Fibroblast of peridontal ligament (primary cell): Measurements from ENCODE around the gene FUT8.
"Not testable (repeated sequence)": the region's sequence is repeated elsewhere in the genome, so short reads cannot be mapped to it uniquely, and the experiment has no call there.

Experiments
- DNase-seq: peaks from one replicate; pipeline ENCODE4 v3.0.0-alpha.2; 2010; ENCODE audit errors: extremely low read depth

The FUT8 gene

GRCh38 chr14:65415613-65416012 is 3.1 kb downstream of the FUT8 start:
- no peak for DNase-seq

DNA sequence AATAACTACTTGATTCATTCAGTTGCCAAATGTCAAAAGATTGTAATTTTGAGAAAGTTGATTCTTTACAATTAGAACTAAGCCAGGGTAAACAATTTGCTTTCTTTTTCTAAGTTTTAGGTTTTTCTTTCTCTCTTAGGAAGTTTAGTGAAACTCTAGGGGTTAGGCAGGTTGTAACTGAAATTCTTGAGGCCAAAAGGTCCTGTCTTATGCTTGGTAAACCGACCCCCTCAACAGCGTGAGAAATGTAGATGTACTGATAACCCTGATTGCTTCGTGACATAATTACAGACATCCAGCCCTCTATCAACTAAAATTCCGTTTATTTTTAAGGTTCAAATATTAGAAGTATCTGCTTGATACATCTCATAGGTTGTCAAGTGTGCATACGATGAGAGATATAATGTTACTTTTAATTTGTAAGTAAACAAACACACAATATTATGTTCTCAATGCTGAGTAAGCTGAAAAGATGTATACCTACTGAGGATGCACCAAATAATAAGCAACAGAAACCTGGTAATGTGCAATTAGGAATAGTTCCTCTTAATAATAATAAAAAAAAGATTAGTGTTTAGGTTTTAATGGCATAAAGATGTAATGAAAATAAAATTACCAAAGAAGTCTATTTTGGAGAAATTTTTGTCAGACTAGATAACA is 7.2 kb downstream of the FUT8 start:
- DNase-seq, result no peak

GRCh38 chr14:65421201-65421981 is 8.9 kb downstream of the FUT8 start:
- DNase-seq, result peak; percentile 64

GRCh38 chr14:65422088-65422834 is 9.7 kb downstream of the FUT8 start:
- no peak for DNase-seq

GRCh38 chr14:65423982-65424381 is 11.5 kb downstream of the FUT8 start:
- DNase-seq, result no peak

DNA sequence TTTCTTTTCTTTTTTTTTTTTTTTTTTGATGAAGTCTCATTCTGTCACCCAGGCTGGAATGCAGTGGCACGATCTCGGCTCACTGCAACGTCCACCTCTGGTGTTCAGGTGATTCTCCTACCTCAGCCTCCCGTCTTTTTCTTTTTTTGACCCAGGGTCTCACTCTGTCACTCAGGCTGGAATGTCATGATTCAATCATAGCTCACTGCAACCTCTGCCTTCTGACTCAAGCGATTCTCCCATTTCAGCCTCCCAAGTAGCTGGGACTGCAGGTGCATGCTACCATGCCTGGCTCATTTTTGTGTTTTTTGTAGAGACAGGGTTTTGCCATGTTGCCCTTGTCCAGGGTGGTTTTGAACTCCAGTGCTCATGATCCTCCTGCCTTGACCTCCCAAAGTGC is 12.0 kb downstream of the FUT8 start:
- DNase-seq, result no peak

DNA sequence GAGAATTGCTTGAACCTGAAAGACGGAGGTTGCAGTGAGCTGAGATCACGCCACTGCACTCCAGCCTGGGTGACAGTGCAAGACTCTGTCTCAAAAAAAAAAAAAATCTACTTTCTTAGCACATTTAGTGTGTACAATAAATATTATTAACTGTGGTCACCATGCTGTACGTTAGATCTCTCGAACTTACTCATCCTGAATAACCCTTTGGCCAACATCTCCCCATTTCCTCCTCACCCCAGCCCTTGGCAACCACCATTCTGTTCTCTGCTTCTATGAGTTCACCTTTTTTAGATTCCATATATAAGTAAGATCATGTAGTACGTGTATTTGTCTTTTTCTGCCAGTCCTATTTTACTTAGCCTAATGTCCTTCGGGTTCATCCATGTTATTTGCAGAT is 13.4 kb downstream of the FUT8 start:
- DNase-seq, result no peak

DNA sequence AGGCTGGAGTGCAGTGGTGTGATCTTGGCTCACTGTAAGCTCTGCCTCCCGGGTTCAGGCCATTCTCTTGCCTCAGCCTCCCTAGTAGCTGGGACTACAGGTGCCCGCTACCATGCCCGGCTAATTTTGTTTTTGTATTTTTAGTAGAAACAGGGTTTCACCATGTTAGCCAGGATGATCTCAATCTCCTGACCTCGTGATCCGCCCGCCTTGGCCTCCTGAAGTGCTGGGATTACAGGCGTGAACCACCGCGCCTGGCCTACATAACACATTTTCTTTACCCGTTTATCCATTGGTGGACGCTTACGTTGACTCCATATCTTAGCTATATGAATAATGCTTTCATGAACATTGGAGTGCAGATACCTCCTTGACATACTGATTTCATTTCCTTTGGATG is 14.4 kb downstream of the FUT8 start:
- not testable (repeated sequence) for DNase-seq

DNA sequence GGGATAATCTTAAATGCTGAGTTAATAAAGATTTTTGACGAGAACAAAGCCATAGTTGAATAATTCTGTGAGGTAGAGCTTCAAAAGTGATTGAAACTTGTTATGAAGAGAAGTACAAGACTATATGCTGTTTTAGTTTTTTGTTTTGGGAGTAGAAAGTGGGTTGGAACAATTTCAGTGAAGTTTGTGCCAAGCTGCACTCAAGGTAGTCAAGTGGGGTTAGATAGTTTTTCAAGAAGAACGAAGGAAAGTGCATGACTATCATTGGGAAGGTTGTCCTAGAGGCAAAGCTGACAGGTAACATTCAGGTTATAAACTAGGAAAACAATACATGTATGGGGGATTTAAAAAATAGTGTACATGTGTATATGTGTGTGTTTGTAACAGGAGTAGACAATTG is 16.2 kb downstream of the FUT8 start:
- no peak for DNase-seq

DNA sequence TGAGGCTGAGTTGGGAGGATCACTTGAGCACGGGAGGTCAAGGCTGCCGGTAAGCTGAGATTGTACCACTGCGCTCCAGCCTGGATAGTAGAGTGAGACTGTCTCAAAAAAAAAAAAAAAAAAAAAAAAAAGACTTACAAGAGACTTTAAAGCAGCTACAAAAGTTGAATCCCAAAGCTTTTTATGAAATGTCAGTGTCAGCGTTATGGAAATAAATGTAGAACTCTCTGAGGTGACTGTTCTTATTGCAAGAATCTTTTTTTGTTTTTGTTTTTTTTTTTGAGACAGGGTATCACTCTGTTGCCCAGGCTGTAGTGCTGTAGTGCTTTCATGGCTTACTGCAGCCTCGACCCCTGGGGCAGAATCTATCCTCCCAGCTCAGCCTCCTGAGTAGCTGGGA is 17.2 kb downstream of the FUT8 start:
- DNase-seq, result no peak

- DNase-seq, result no peak
These were observed 18.7 kb downstream of the FUT8 start for GRCh38 chr14:65431245-65431644.

- peak; percentile 45 for DNase-seq
These were observed 19.4 kb downstream of the FUT8 start for GRCh38 chr14:65431951-65432350.

- DNase-seq, result no peak
These were observed 19.9 kb downstream of the FUT8 start for GRCh38 chr14:65432361-65432948.

GRCh38 chr14:65433157-65433556 is 20.6 kb downstream of the FUT8 start:
- no peak for DNase-seq

DNA sequence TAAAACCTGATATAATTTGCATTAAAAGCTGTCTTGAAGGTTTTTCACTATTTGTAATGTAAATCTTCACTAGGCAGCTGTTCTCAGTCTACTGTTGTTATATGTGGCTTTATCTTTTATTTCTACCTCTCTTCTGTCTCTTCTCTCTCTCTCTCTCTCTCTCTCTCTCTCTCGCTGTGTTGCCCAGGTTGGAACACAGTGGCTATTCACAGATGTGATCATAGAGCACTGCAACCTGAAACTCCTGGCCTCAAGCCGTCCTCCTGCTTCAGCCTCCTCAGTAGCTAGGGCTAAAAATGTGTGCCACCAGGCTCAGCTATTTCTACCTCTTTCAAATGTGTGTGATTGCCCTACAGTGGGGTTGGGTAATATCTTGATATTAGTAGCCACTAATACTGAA is 21.1 kb downstream of the FUT8 start:
- no peak for DNase-seq

DNA sequence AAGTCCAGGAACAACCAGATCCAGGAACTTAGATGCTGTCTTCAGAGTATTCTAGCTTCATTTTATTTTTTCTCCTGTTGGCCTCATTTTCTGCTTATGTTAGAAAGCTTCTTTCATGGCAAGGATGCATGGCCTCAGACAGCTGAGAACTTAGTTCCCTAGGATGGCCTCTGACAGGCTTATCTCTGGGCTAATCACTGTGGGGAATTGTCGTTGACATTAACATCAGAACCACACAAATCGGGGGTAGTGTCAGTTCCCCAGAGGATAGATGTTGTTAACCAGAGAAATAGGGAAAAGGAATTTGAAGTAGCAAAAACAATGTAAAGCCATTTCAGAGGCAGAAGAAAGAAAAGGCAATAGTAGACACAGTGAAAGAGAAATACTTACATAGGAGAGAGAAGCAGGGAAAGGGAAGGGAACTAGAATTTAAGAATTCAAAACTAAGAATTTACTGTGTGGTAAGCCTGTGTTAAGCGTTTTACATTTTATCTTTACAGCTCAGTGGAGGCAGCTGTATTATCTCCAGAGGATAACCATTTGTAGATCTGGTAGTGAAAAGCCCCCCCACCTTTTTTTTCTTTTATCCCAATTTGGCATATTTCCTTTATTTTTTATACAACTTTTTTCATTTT is 21.8 kb downstream of the FUT8 start:
- no peak for DNase-seq

- no peak for DNase-seq
These were observed 25.9 kb downstream of the FUT8 start for GRCh38 chr14:65438266-65438933.

DNA sequence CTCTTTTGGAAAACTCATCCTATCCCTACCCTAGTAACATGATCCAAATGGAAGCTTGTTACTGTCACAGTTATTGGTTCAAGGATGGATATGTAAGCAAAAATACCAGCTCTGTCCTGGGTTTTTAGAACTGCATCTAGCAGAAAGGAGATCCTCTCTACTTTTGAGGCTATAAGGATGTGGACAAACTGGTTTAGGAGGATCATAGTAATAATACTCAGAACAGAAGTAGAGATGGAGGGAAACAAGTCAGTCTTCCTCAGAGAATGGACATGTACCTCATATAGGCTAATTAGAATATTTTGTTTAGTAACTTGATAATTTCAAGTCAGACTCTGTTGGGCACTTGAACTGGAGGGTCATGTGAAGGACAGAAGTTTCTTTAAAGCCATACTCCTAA is 26.6 kb downstream of the FUT8 start:
- DNase-seq, result no peak

- no peak for DNase-seq
These were observed 27.7 kb downstream of the FUT8 start for GRCh38 chr14:65440230-65440629.

- no peak for DNase-seq
These were observed 31.7 kb downstream of the FUT8 start for GRCh38 chr14:65444230-65444629.

DNA sequence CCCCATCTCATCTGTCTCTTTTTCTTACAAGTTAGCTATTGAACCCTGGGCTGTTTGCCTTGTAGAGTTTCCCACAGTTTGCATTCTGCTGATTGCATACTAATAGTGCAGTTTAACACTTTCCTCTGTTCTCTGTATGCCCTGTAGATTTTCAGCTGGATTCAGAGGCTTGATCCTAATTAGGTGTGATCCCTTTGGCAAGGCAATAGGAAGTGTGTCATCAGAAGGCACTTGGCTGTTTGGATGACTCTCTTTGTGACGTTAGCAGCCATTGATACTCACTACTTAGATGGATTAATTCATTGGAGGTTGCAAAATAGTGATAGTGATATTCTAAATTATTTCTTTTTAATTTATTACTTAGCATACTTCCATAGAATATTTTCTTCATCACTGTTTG is 33.6 kb downstream of the FUT8 start:
- DNase-seq, result peak; percentile 57
